Measurements from ENCODE around the gene RABL6.

DNA sequence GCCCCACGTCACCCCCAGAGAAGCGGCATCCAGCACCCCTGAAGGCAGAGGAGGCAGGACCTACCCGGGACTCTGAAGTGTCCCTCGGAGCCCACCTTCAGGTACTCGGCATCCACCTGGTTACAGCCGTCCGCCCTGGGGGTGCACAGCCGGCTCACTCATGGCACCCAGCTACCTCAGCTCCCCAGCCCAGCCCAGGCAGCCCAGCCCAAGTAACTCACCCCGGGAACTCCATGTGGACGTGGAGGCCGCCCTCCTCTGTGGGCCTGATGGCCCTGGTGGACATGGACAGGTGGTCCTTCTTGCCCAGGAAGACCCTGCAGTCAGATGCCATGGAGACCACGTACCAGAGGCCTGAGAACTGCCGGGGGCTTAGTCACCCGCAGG is 44.1 kb upstream of the RABL6 start:
- TF ChIP-seq POLR2AphosphoS5 (IDR thresholded peaks at IDR 0.05; ENCODE audit: borderline replicate concordance, low read depth, low read length), result no peak
- no peak for TF ChIP-seq EZH2 (IDR thresholded peaks at IDR 0.05)

Data from SK-N-MC (cell line).